ENCODE measurements around the gene DMRT3.

- peak; percentile 35 for TF ChIP-seq CTCF (IDR thresholded peaks at IDR 0.05; ENCODE audit: borderline replicate concordance, extremely low read depth, low read length, poor library complexity, severe bottlenecking)
- no peak for TF ChIP-seq EZH2 (IDR thresholded peaks at IDR 0.05; ENCODE audit: borderline replicate concordance, low read depth, low read length, severe bottlenecking)
These were observed 41.7 kb downstream of the DMRT3 start for GRCh38 chr9:1018121-1018520.
